ENCODE results near the gene ZRANB1. TPM values are rescaled to one million over a fixed set of nuclear protein-coding genes. Genes with fewer than 3 reads are reported as not detected.

ZRANB1 gene
- total and polyA plus RNA-seq, 2 experiments from 2014 or later = 4.2 to 26.7 TPM

GRCh38 chr10:124944982-124945381 is 3.1 kb downstream of the ZRANB1 start (continued):
- no peak for TF ChIP-seq NANOG (IDR thresholded peaks at IDR 0.05; ENCODE audit: borderline replicate concordance)

- H3K4me1 Mint-ChIP-seq = peaks cover 41% of the 10 kb centered on the region
- Histone ChIP-seq H3K79me2 (replicated peaks; ENCODE audit: insufficient read depth) (peaks cover 98% of the 10 kb centered on the region), H3K9me2 (ENCODE audit: insufficient read depth) (no peaks in the 10 kb centered on the region), H4K20me1 (replicated peaks; ENCODE audit: insufficient read depth) (peaks cover 12% of the 10 kb centered on the region), H3K4me2 (no peak overlapping the region), H3K27me3 (ENCODE audit: insufficient read depth) (no peaks in the 10 kb centered on the region), H2AFZ (no peak overlapping the region), H3K27ac (ENCODE audit: low read depth) (no peak overlapping the region), H3K36me3 (ENCODE audit: insufficient read depth) (0 out of 2 replicates have a peak, but pooled peaks cover 4% of the 10 kb centered on the region), H3F3A (replicated peaks; ENCODE audit: low read depth) (0 out of 2 replicates have a peak, but pooled peaks cover under 1% of the 10 kb centered on the region), H3K4me1 (ENCODE audit: insufficient read depth) (peaks cover 49% of the 10 kb centered on the region), H3K4me3 (no peak overlapping the region)
- H3K36me3 Mint-ChIP-seq (ENCODE audit: low read depth) = no peaks in the 10 kb centered on the region
- no peak for TF ChIP-seq JUNB (IDR thresholded peaks at IDR 0.05; ENCODE audit: unreplicated experiment)
- TF ChIP-seq REST (IDR thresholded peaks at IDR 0.05; ENCODE audit: unreplicated experiment) = no peak
- no peak for TF ChIP-seq EZH2 (IDR thresholded peaks at IDR 0.05; ENCODE audit: low read depth, unreplicated experiment)
- TF ChIP-seq STAT1 (IDR thresholded peaks at IDR 0.05; ENCODE audit: unreplicated experiment) = no peak
- TF ChIP-seq NANOG (IDR thresholded peaks at IDR 0.05; ENCODE audit: borderline replicate concordance) = no peak
- no peak for TF ChIP-seq ZNF331 (CRISPR knock-in tag; IDR thresholded peaks at IDR 0.05; ENCODE audit: low read depth)
- H3K4me3 Mint-ChIP-seq = no peak overlapping the region
- DNase-seq (ENCODE audit: low spot score) = no peak
- H3K9me3 Mint-ChIP-seq = no peaks in the 10 kb centered on the region
- H3K27me3 Mint-ChIP-seq (ENCODE audit: insufficient read depth, low read depth, poor library complexity) = no peaks in the 10 kb centered on the region
- ATAC-seq = no peak
- H3K27ac Mint-ChIP-seq = no peak overlapping the region
Measured at GRCh38 chr10:124946945-124947344, 5.0 kb downstream of the ZRANB1 start.

GRCh38 chr10:124949543-124949942 is 7.6 kb downstream of the ZRANB1 start:
- TF ChIP-seq EZH2phosphoT487 (IDR thresholded peaks at IDR 0.05; ENCODE audit: unreplicated experiment) = no peak
- no peak for TF ChIP-seq ZNF462 (CRISPR knock-in tag; IDR thresholded peaks at IDR 0.05)
- no peak for TF ChIP-seq ZNF331 (CRISPR knock-in tag; IDR thresholded peaks at IDR 0.05; ENCODE audit: low read depth)
- no peak for TF ChIP-seq CREB1 (CRISPR knock-in tag; IDR thresholded peaks at IDR 0.05; ENCODE audit: low read depth)
- no peak overlapping the region for H3K27ac ChIP-seq (ENCODE audit: low read depth)
- no peak for DNase-seq (ENCODE audit: low spot score)
- Mint-ChIP-seq H3K9me3 (no peaks in the 10 kb centered on the region), H3K27me3 (ENCODE audit: insufficient read depth, low read depth, poor library complexity) (no peaks in the 10 kb centered on the region), H3K4me3 (no peak overlapping the region), H3K36me3 (ENCODE audit: low read depth) (no peaks in the 10 kb centered on the region), H3K27ac (no peak overlapping the region), H3K4me1 (peaks cover 28% of the 10 kb centered on the region)
- no peak for ATAC-seq
- H4K20me1 ChIP-seq (replicated peaks; ENCODE audit: insufficient read depth) = peaks cover 29% of the 10 kb centered on the region
- 0 out of 2 replicates have a peak, but pooled peaks cover 2% of the 10 kb centered on the region for H3F3A ChIP-seq (replicated peaks; ENCODE audit: low read depth)
- no peaks in the 10 kb centered on the region for H3K27me3 ChIP-seq (ENCODE audit: insufficient read depth)
- no peak overlapping the region for H3K4me3 ChIP-seq
- peaks cover 34% of the 10 kb centered on the region for H3K4me1 ChIP-seq (ENCODE audit: insufficient read depth)
- H2AFZ ChIP-seq = no peak overlapping the region
- H3K4me2 ChIP-seq = no peak overlapping the region
- H3K79me2 ChIP-seq (replicated peaks; ENCODE audit: insufficient read depth) = peaks cover 100% of the 10 kb centered on the region
- H3K36me3 ChIP-seq (ENCODE audit: insufficient read depth) = 0 out of 2 replicates have a peak, but pooled peaks cover 4% of the 10 kb centered on the region
- 0 out of 2 replicates have a peak, but pooled peaks cover 3% of the 10 kb centered on the region for H3K9me2 ChIP-seq (ENCODE audit: insufficient read depth)
